ENCODE measurements around the gene MRS2.

MRS2 gene

DNA sequence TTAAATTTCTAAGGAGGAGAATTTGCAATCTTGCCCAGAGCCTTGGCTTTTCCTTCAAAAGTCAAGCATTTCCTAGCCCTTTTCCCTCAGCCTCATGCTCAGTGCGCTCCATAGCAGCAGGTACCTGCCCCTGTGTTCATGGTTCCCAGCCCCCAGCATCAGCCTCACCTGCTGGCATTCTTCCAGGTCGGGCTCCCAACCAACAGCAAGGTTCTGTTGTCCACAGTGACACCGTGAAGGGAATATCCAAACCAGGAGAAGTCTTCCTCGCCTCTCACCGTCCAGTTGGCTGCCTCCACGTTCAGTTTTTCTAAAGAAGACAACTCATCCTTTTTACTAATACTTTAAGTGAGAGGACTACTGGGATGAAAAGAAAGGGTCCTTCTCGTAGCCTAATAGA, 43.9 kb downstream of the MRS2 start:
- no peak overlapping the region for H2AFZ ChIP-seq (ENCODE audit: low read length)

GRCh38 chr6:24448396-24448795, 45.7 kb downstream of the MRS2 start:
- no peaks in the 10 kb centered on the region for H4K20me1 ChIP-seq (ENCODE audit: insufficient read depth, low read length)
- no peaks in the 10 kb centered on the region for H3K4me1 ChIP-seq (ENCODE audit: low read length)
- DNase-seq: no peak
- TF ChIP-seq EZH2phosphoT487 (IDR thresholded peaks at IDR 0.05; ENCODE audit: low read length) (no peak), EZH2 (optimal IDR thresholded peaks at IDR 0.05; ENCODE audit: low read depth, low read length) (no peak)
- TF ChIP-seq, protein P1, sequence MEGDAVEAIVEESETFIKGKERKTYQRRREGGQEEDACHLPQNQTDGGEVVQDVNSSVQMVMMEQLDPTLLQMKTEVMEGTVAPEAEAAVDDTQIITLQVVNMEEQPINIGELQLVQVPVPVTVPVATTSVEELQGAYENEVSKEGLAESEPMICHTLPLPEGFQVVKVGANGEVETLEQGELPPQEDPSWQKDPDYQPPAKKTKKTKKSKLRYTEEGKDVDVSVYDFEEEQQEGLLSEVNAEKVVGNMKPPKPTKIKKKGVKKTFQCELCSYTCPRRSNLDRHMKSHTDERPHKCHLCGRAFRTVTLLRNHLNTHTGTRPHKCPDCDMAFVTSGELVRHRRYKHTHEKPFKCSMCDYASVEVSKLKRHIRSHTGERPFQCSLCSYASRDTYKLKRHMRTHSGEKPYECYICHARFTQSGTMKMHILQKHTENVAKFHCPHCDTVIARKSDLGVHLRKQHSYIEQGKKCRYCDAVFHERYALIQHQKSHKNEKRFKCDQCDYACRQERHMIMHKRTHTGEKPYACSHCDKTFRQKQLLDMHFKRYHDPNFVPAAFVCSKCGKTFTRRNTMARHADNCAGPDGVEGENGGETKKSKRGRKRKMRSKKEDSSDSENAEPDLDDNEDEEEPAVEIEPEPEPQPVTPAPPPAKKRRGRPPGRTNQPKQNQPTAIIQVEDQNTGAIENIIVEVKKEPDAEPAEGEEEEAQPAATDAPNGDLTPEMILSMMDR (IDR thresholded peaks at IDR 0.05; ENCODE audit: low read length): no peak
- H3K9me3 ChIP-seq (replicated peaks; ENCODE audit: insufficient read depth, low read length): no peaks in the 10 kb centered on the region
- H3K9ac ChIP-seq (ENCODE audit: low read length): no peak overlapping the region
- no peak overlapping the region for H3K4me3 ChIP-seq (ENCODE audit: low read length)
- no peak overlapping the region for H3K27ac ChIP-seq (ENCODE audit: low read length)
- H3K9me2 ChIP-seq (replicated peaks; ENCODE audit: insufficient read depth, low read length): no peaks in the 10 kb centered on the region
- no peaks in the 10 kb centered on the region for H3K36me3 ChIP-seq (replicated peaks; ENCODE audit: insufficient read depth, low read length)
- H2AFZ ChIP-seq (ENCODE audit: low read length): no peak overlapping the region
- no peaks in the 10 kb centered on the region for H3K79me2 ChIP-seq (ENCODE audit: low read length)
- H3F3A ChIP-seq (ENCODE audit: insufficient read depth, low read length): no peaks in the 10 kb centered on the region
- no peak overlapping the region for H3K4me2 ChIP-seq (ENCODE audit: low read depth, low read length)
- H3K27me3 ChIP-seq (replicated peaks; ENCODE audit: insufficient read depth, low read length): no peaks in the 10 kb centered on the region

More for the DNA sequence above, 43.9 kb downstream of the MRS2 start:
- Histone ChIP-seq H3K9me2 (replicated peaks; ENCODE audit: insufficient read depth, low read length) (no peaks in the 10 kb centered on the region), H3F3A (ENCODE audit: insufficient read depth, low read length) (no peaks in the 10 kb centered on the region), H3K4me2 (ENCODE audit: low read depth, low read length) (no peak overlapping the region), H3K27ac (ENCODE audit: low read length) (no peak overlapping the region), H4K20me1 (ENCODE audit: insufficient read depth, low read length) (no peaks in the 10 kb centered on the region), H3K27me3 (replicated peaks; ENCODE audit: insufficient read depth, low read length) (no peaks in the 10 kb centered on the region), H3K36me3 (replicated peaks; ENCODE audit: insufficient read depth, low read length) (no peaks in the 10 kb centered on the region), H3K4me3 (ENCODE audit: low read length) (no peak overlapping the region), H3K9ac (ENCODE audit: low read length) (no peak overlapping the region), H3K9me3 (replicated peaks; ENCODE audit: insufficient read depth, low read length) (no peaks in the 10 kb centered on the region), H3K79me2 (ENCODE audit: low read length) (no peaks in the 10 kb centered on the region), H3K4me1 (ENCODE audit: low read length) (no peaks in the 10 kb centered on the region)
- no peak for DNase-seq
- TF ChIP-seq, protein P1 (IDR thresholded peaks at IDR 0.05; ENCODE audit: low read length): no peak
- TF ChIP-seq EZH2 (optimal IDR thresholded peaks at IDR 0.05; ENCODE audit: low read depth, low read length) (no peak), EZH2phosphoT487 (IDR thresholded peaks at IDR 0.05; ENCODE audit: low read length) (no peak)

- no peaks in the 10 kb centered on the region for H3F3A ChIP-seq (ENCODE audit: insufficient read depth, low read length)
- no peaks in the 10 kb centered on the region for H3K4me1 ChIP-seq (ENCODE audit: low read length)
- H3K79me2 ChIP-seq (ENCODE audit: low read length): no peaks in the 10 kb centered on the region
- no peaks in the 10 kb centered on the region for H3K36me3 ChIP-seq (replicated peaks; ENCODE audit: insufficient read depth, low read length)
- no peak overlapping the region for H3K9ac ChIP-seq (ENCODE audit: low read length)
- no peaks in the 10 kb centered on the region for H3K9me3 ChIP-seq (replicated peaks; ENCODE audit: insufficient read depth, low read length)
- TF ChIP-seq, protein P1 (IDR thresholded peaks at IDR 0.05; ENCODE audit: low read length): no peak
- TF ChIP-seq EZH2 (optimal IDR thresholded peaks at IDR 0.05; ENCODE audit: low read depth, low read length) (no peak), EZH2phosphoT487 (IDR thresholded peaks at IDR 0.05; ENCODE audit: low read length) (no peak)
- DNase-seq: no peak
- no peaks in the 10 kb centered on the region for H3K27me3 ChIP-seq (replicated peaks; ENCODE audit: insufficient read depth, low read length)
- no peaks in the 10 kb centered on the region for H4K20me1 ChIP-seq (ENCODE audit: insufficient read depth, low read length)
- no peaks in the 10 kb centered on the region for H3K9me2 ChIP-seq (replicated peaks; ENCODE audit: insufficient read depth, low read length)
- no peak overlapping the region for H3K27ac ChIP-seq (ENCODE audit: low read length)
- H3K4me2 ChIP-seq (ENCODE audit: low read depth, low read length): no peak overlapping the region
- H2AFZ ChIP-seq (ENCODE audit: low read length): no peak overlapping the region
- H3K4me3 ChIP-seq (ENCODE audit: low read length): no peak overlapping the region
These were observed 46.2 kb downstream of the MRS2 start for GRCh38 chr6:24448828-24449525.
